HG02852 (cell line): Measurements from ENCODE around the gene TBC1D3C.
"Not testable (repeated sequence)": the region's sequence is repeated elsewhere in the genome, so short reads cannot be mapped to it uniquely, and the experiment has no call there.

Experiments used
- ATAC-seq: cut with Tn5 transposase; IDR thresholded peaks from one replicate; pipeline ENCODE4 v1.9.1; 2021; ENCODE audit warnings: mild to moderate bottlenecking, moderate library complexity; ENCODE audit not compliant: unreplicated experiment

The TBC1D3C gene

GRCh38 chr17:38068534-38068933, at the start of gene TBC1D3C:
Gene TBC1D3C (minus strand): TSS chr17:38068634. CDS start chr17:38067066, 1,568 bp downstream.
- not testable (repeated sequence) for ATAC-seq

GRCh38 chr17:38099262-38099661, 30.8 kb upstream of the TBC1D3C start:
- ATAC-seq: not testable (repeated sequence)

GRCh38 chr17:38094059-38094694, 25.7 kb upstream of the TBC1D3C start:
- not testable (repeated sequence) for ATAC-seq

- not testable (repeated sequence) for ATAC-seq
These were observed 19.7 kb upstream of the TBC1D3C start for GRCh38 chr17:38088120-38088519.

- not testable (repeated sequence) for ATAC-seq
These were observed 18.9 kb upstream of the TBC1D3C start for GRCh38 chr17:38087344-38087743.
